Smooth muscle cell (in vitro differentiated cells): ENCODE data around the gene ALCAM. TPM values are rescaled to one million over a fixed set of nuclear protein-coding genes. Genes with fewer than 3 reads are reported as not detected.

Experiments used
- DNase-seq: peaks from one replicate; lab custom pipeline; 2025; ENCODE audit not compliant: unreplicated experiment; lab: John Stamatoyannopoulos, UW
- H2AFZ ChIP-seq: fragments of 200-600 bp; sonication (generic); 2 replicates; pipeline ENCODE4 v1.6.0; 2016; ENCODE audit warnings: antibody characterized with exemption, low read depth, mild to moderate bottlenecking
- H3F3A ChIP-seq: fragments of 200-600 bp; sonication (generic); 2 replicates; pipeline ENCODE4 v1.6.0; 2017; ENCODE audit warnings: antibody characterized with exemption, low read depth
- H3K27ac ChIP-seq: fragments of 200-600 bp; sonication (generic); 2 replicates; pipeline ENCODE4 v1.5.1; 2016; ENCODE audit warnings: low read depth, mild to moderate bottlenecking
- H3K27me3 ChIP-seq: fragments of 200-600 bp; sonication (generic); 2 replicates; pipeline ENCODE4 v1.6.1; 2016; ENCODE audit warnings: low read depth, mild to moderate bottlenecking
- H3K36me3 ChIP-seq: fragments of 200-600 bp; sonication (generic); 2 replicates; pipeline ENCODE4 v1.5.1; 2016; ENCODE audit warnings: low read depth
- H3K4me1 ChIP-seq: fragments of 200-600 bp; sonication (generic); 2 replicates; pipeline ENCODE4 v1.5.1; 2016; ENCODE audit warnings: low read depth
- H3K4me2 ChIP-seq: fragments of 200-600 bp; sonication (generic); 2 replicates; pipeline ENCODE4 v1.6.0; 2016; ENCODE audit warnings: mild to moderate bottlenecking
- H3K4me3 ChIP-seq: fragments of 200-600 bp; sonication (generic); 2 replicates; pipeline ENCODE4 v1.5.1; 2016; ENCODE audit warnings: mild to moderate bottlenecking
- H3K79me2 ChIP-seq: fragments of 200-600 bp; sonication (generic); 2 replicates; pipeline ENCODE4 v1.6.0; 2016; ENCODE audit warnings: low read depth, mild to moderate bottlenecking
- H3K9ac ChIP-seq: fragments of 200-600 bp; sonication (generic); 2 replicates; pipeline ENCODE4 v1.6.0; 2016; ENCODE audit warnings: low read depth
- H3K9me3 ChIP-seq: fragments of 200-600 bp; sonication (generic); replicated peaks from 2 replicates; pipeline ENCODE4 v1.5.1; 2016; ENCODE audit warnings: low read depth
- H4K20me1 ChIP-seq: fragments of 200-600 bp; sonication (generic); 2 replicates; pipeline ENCODE4 v1.6.0; 2016; ENCODE audit warnings: low read depth
- CTCF ChIP-seq: fragments of 200-600 bp; sonication (generic); IDR thresholded peaks from 2 replicates; pipeline ENCODE4 v1.5.1; 2017; ENCODE audit warnings: borderline replicate concordance, mild to moderate bottlenecking, antibody characterized with exemption; ENCODE audit not compliant: insufficient read depth, poor library complexity, severe bottlenecking
- WGBS: methylation state at CpG from one replicate; pipeline ENCODE4 v1.1.7; 2016; ENCODE audit warnings: low lambda C conversion rate; 5-methylcytosine and 5-hydroxymethylcytosine counted together
- polyA plus RNA-seq: library from polyadenylated mRNA; unstranded; fragments of >200 nt; fragmentation: Nextera tagmentation; extraction: Ambion mirVana; gene quantifications from 2 replicates; pipeline ENCODE4 v1.2.1, GENCODE V29; 2016
- total RNA-seq: library from RNA; depleted of rRNA; stranded (reverse); fragments of >200 nt; gene quantifications from 2 replicates; pipeline ENCODE4 v1.2.3, GENCODE V29; 2014

The ALCAM gene
- total and polyA plus RNA-seq, 2 experiments from 2014 or later: 110 to 314 TPM

GRCh38 chr3:105511031-105511430 lies 144.3 kb downstream of the ALCAM start:
- Histone ChIP-seq H4K20me1 (peaks cover 2% of the 10 kb centered on the region), H3K27me3 (no peaks in the 10 kb centered on the region), H3K4me2 (no peak overlapping the region), H3K79me2 (peaks cover 98% of the 10 kb centered on the region), H3K4me3 (no peak overlapping the region), H3K4me1 (peaks cover 5% of the 10 kb centered on the region), H3F3A (no peaks in the 10 kb centered on the region), H3K9me3 (no peaks in the 10 kb centered on the region), H2AFZ (no peak overlapping the region), H3K9ac (no peak overlapping the region), H3K36me3 (no peaks in the 10 kb centered on the region), H3K27ac (no peak overlapping the region)
- TF ChIP-seq CTCF: no peak
- DNase-seq: no peak

- Histone ChIP-seq H3K9ac (no peak overlapping the region), H3K4me3 (no peak overlapping the region), H3K4me1 (peaks cover 5% of the 10 kb centered on the region), H3K79me2 (peaks cover 99% of the 10 kb centered on the region), H2AFZ (no peak overlapping the region), H3K36me3 (no peaks in the 10 kb centered on the region), H4K20me1 (no peaks in the 10 kb centered on the region), H3K4me2 (no peak overlapping the region), H3K9me3 (no peaks in the 10 kb centered on the region), H3K27ac (peak overlapping the region; percentile 43), H3F3A (no peaks in the 10 kb centered on the region), H3K27me3 (no peaks in the 10 kb centered on the region)
- no peak for TF ChIP-seq CTCF
- no peak for DNase-seq
- 77% methylated on average over 1 of the region's 1 CpG for WGBS
These were observed 145.4 kb downstream of the ALCAM start for GRCh38 chr3:105512061-105512460.

- no peak overlapping the region for H3K9ac ChIP-seq
- 97% methylated on average over 1 of the region's 1 CpG for WGBS
These were observed 146.3 kb downstream of the ALCAM start for GRCh38 chr3:105513042-105513441.

More at GRCh38 chr3:105513042-105513441, 146.3 kb downstream of the ALCAM start:
- no peak overlapping the region for H3K4me3 ChIP-seq
- H3K9me3 ChIP-seq: no peaks in the 10 kb centered on the region
- H3F3A ChIP-seq: no peaks in the 10 kb centered on the region
- H3K36me3 ChIP-seq: no peaks in the 10 kb centered on the region
- peak overlapping the region; percentile 39 for H3K4me2 ChIP-seq
- peaks cover 98% of the 10 kb centered on the region for H3K79me2 ChIP-seq
- no peak for TF ChIP-seq CTCF
- DNase-seq: no peak
- no peaks in the 10 kb centered on the region for H4K20me1 ChIP-seq
- H3K4me1 ChIP-seq: peaks cover 5% of the 10 kb centered on the region
- peak overlapping the region; percentile 43 for H3K27ac ChIP-seq
- no peaks in the 10 kb centered on the region for H3K27me3 ChIP-seq
- no peak overlapping the region for H2AFZ ChIP-seq
